ENCODE results near the gene MYB.

The MYB gene

GRCh38 chr6:135210632-135211305 lies 29.7 kb downstream of the MYB start:
- in situ Hi-C loops (cut with HindIII; ENCODE audit: low pct_ligation_motif_present, low sequenced_read_pairs) = no loop called here
- TF ChIP-seq CTCF (IDR thresholded peaks at IDR 0.05; ENCODE audit: low read depth, low read length, missing control alignments) = no peak
- Histone ChIP-seq H3K36me3 (replicated peaks) (no peaks in the 10 kb centered on the region), H3K4me3 (ENCODE audit: low read depth, low read length) (no peak overlapping the region), H3K27me3 (replicated peaks) (no peaks in the 10 kb centered on the region), H3K27ac (no peak overlapping the region)
- no peak for DNase-seq

- no peak for TF ChIP-seq CTCF (IDR thresholded peaks at IDR 0.05; ENCODE audit: low read depth, low read length, missing control alignments)
- in situ Hi-C loops (cut with HindIII; ENCODE audit: low pct_ligation_motif_present, low sequenced_read_pairs) = no loop called here
Observed at GRCh38 chr6:135211306-135211702, 30.2 kb downstream of the MYB start.

GRCh38 chr6:135212020-135212806 lies 31.1 kb downstream of the MYB start:
- no peak overlapping the region for H3K27ac ChIP-seq
- DNase-seq = no peak
- TF ChIP-seq CTCF (IDR thresholded peaks at IDR 0.05; ENCODE audit: low read depth, low read length, missing control alignments) = no peak
- in situ Hi-C loops (cut with HindIII; ENCODE audit: low pct_ligation_motif_present, low sequenced_read_pairs) = no loop called here
- H3K27me3 ChIP-seq (replicated peaks) = no peaks in the 10 kb centered on the region
- no peak overlapping the region for H3K4me3 ChIP-seq (ENCODE audit: low read depth, low read length)
- H3K36me3 ChIP-seq (replicated peaks) = no peaks in the 10 kb centered on the region

More at GRCh38 chr6:135211306-135211702, 30.2 kb downstream of the MYB start:
- Histone ChIP-seq H3K27me3 (replicated peaks) (no peaks in the 10 kb centered on the region), H3K36me3 (replicated peaks) (no peaks in the 10 kb centered on the region), H3K27ac (no peak overlapping the region), H3K4me3 (ENCODE audit: low read depth, low read length) (no peak overlapping the region)
- DNase-seq = no peak

- Histone ChIP-seq H3K36me3 (replicated peaks) (no peaks in the 10 kb centered on the region), H3K27me3 (replicated peaks) (no peaks in the 10 kb centered on the region), H3K27ac (no peak overlapping the region), H3K4me3 (ENCODE audit: low read depth, low read length) (no peak overlapping the region)
- in situ Hi-C loops (cut with HindIII; ENCODE audit: low pct_ligation_motif_present, low sequenced_read_pairs) = no loop called here
- DNase-seq = peak; percentile 45
- no peak for TF ChIP-seq CTCF (IDR thresholded peaks at IDR 0.05; ENCODE audit: low read depth, low read length, missing control alignments)
Observed at GRCh38 chr6:135212935-135213334, 31.8 kb downstream of the MYB start.

GRCh38 chr6:135213616-135214015 lies 32.5 kb downstream of the MYB start:
- no peak for DNase-seq
- in situ Hi-C loops (cut with HindIII; ENCODE audit: low pct_ligation_motif_present, low sequenced_read_pairs) = no loop called here
- Histone ChIP-seq H3K27me3 (replicated peaks) (no peaks in the 10 kb centered on the region), H3K36me3 (replicated peaks) (no peaks in the 10 kb centered on the region), H3K4me3 (ENCODE audit: low read depth, low read length) (no peak overlapping the region), H3K27ac (no peak overlapping the region)
- TF ChIP-seq CTCF (IDR thresholded peaks at IDR 0.05; ENCODE audit: low read depth, low read length, missing control alignments) = no peak
